Endothelial cell of umbilical vein (primary cell): Measurements from ENCODE around the gene APLP2. TPM values are rescaled to one million over a fixed set of nuclear protein-coding genes. Genes with fewer than 3 reads are reported as not detected.

Source experiments
- BruUV-seq: library from RNA; stranded (reverse); fragments of 400-500 nt; replicated peaks from 2 replicates; lab custom pipeline; 2021; lab: Mats Ljungman, UMichigan
- CTCF ChIA-PET: fragments of 300-600, 350-600 bp; sonication (Branson Sonifier 250); formaldehyde crosslinking; loops from one replicate; lab custom pipeline; 2021; ENCODE audit warnings: antibody characterized with exemption, inconsistent platforms; lab: Charles Lee
- POLR2A ChIA-PET: fragments of 300-600, 350-600 bp; sonication (Branson Sonifier 250); formaldehyde crosslinking; loops from one replicate; lab custom pipeline; 2021; ENCODE audit warnings: antibody characterized with exemption, inconsistent platforms; lab: Charles Lee
- DNase-seq: peaks from one replicate; pipeline ENCODE4 v3.0.0-alpha.2; 2011; ENCODE audit warnings: low read depth, low spot score
- FAIRE-seq: peaks from 2 replicates; lab custom pipeline; 2011; peaks lifted over from hg19 to GRCh38; lab: Jason Lieb, UNC
- H2AFZ ChIP-seq: 2 replicates; pipeline ENCODE4 v1.6.0; 2012; ENCODE audit warnings: low read depth, low read length, control low read depth, inconsistent platforms
- H3K27ac ChIP-seq: 2 replicates; pipeline ENCODE4 v1.5.1; 2011; ENCODE audit warnings: low read depth, mild to moderate bottlenecking, control low read depth, low read length, moderate library complexity; ENCODE audit not compliant: insufficient read depth
- H3K27me3 ChIP-seq, 2 experiments: 2 replicates each; pipeline versions ENCODE4 v1.6.0 to v1.6.1; 2011; ENCODE audit warnings: low read length in 2 of 2, mixed read lengths in 1 of 2; ENCODE audit not compliant: control insufficient read depth in 2 of 2, insufficient read depth in 2 of 2
- H3K36me3 ChIP-seq, 2 experiments: 2 replicates in 1 of 2; 3 replicates in 1 of 2; pipeline ENCODE4 v1.5.1; 2011; ENCODE audit warnings: low read length in 2 of 2, mild to moderate bottlenecking in 1 of 2, moderate library complexity in 1 of 2; ENCODE audit not compliant: control insufficient read depth in 2 of 2, insufficient read depth in 2 of 2; ENCODE audit errors: extremely low read depth in 1 of 2
- H3K4me1 ChIP-seq: 3 replicates; pipeline ENCODE4 v1.5.1; 2011; ENCODE audit warnings: mild to moderate bottlenecking, low read length; ENCODE audit not compliant: control insufficient read depth, insufficient read depth; ENCODE audit errors: extremely low read depth
- H3K4me2 ChIP-seq: 2 replicates; pipeline ENCODE4 v1.6.1; 2011; ENCODE audit warnings: low read length, control low read depth, mixed read lengths; ENCODE audit not compliant: insufficient read depth
- H3K4me3 ChIP-seq, 3 experiments: fragments of 200-600 bp in 1 of 3; sonication (generic), shearing (Covaris generic) in 1 of 3; replicated peaks in 1 of 3; 2 replicates each; pipeline ENCODE4 v1.5.1; 2011 to 2016; ENCODE audit warnings: control low read depth in 3 of 3, low read length in 3 of 3, mild to moderate bottlenecking in 2 of 3, inconsistent platforms in 1 of 3, low read depth in 1 of 3, moderate library complexity in 1 of 3; ENCODE audit not compliant: insufficient read depth in 1 of 3
- H3K79me2 ChIP-seq: 2 replicates; pipeline ENCODE4 v1.6.0; 2012; ENCODE audit warnings: low read length, inconsistent platforms; ENCODE audit not compliant: control insufficient read depth, insufficient read depth
- H3K9ac ChIP-seq: replicated peaks from 2 replicates; pipeline ENCODE3; 2011; ENCODE audit warnings: low read length, control low read depth; ENCODE audit not compliant: insufficient read depth; ENCODE audit errors: extremely low read depth
- H3K9me1 ChIP-seq: replicated peaks from 3 replicates; pipeline ENCODE4 v1.6.0; 2011; ENCODE audit warnings: mild to moderate bottlenecking, low read length; ENCODE audit not compliant: control insufficient read depth, insufficient read depth; ENCODE audit errors: extremely low read depth
- H3K9me3 ChIP-seq: replicated peaks from 2 replicates; pipeline ENCODE4 v1.5.1; 2012; ENCODE audit warnings: low read length, inconsistent platforms; ENCODE audit not compliant: control insufficient read depth, insufficient read depth
- H4K20me1 ChIP-seq: replicated peaks from 2 replicates; pipeline ENCODE3; 2011; ENCODE audit warnings: mild to moderate bottlenecking, low read length; ENCODE audit not compliant: control insufficient read depth, insufficient read depth; ENCODE audit errors: extremely low read depth
- EZH2 ChIP-seq: IDR thresholded peaks from 2 replicates; pipeline ENCODE4 v1.6.1; 2012; ENCODE audit warnings: borderline replicate concordance, low read depth, mild to moderate bottlenecking, moderate library complexity, low read length, inconsistent platforms; ENCODE audit not compliant: severe bottlenecking
- FOS ChIP-seq: IDR thresholded peaks from 2 replicates; pipeline ENCODE4 v1.6.1; 2011; ENCODE audit warnings: mild to moderate bottlenecking, low read length, moderate library complexity, borderline replicate concordance; ENCODE audit not compliant: insufficient read depth
- GATA2 ChIP-seq: IDR thresholded peaks from 2 replicates; pipeline ENCODE4 v1.7.0; 2011; ENCODE audit warnings: low read depth, mild to moderate bottlenecking, moderate library complexity, mixed read lengths, low read length; ENCODE audit not compliant: insufficient read length, insufficient read depth
- JUN ChIP-seq: IDR thresholded peaks from 2 replicates; pipeline ENCODE4 v1.6.1; 2011; ENCODE audit warnings: borderline replicate concordance, low read depth; ENCODE audit not compliant: insufficient read length, insufficient read depth
- MYC ChIP-seq: IDR thresholded peaks from one replicate; pipeline ENCODE4 v1.6.1; 2011; ENCODE audit warnings: mild to moderate bottlenecking, low read depth, low read length
- POLR2A ChIP-seq: IDR thresholded peaks from 2 replicates; pipeline ENCODE4 v1.6.1; 2012; ENCODE audit warnings: low read depth, mild to moderate bottlenecking, control low read depth, low read length
- POLR2AphosphoS5 ChIP-seq: IDR thresholded peaks from 2 replicates; pipeline ENCODE4 v1.6.1; 2012; ENCODE audit warnings: low read depth, mild to moderate bottlenecking, control low read depth, low read length, moderate library complexity; ENCODE audit not compliant: insufficient read depth
- dilution Hi-C: fragments of 300-500 bp; cut with MboI; formaldehyde crosslinking; loops from one replicate; pipeline ENCODE4 v1.15.0; 2019; ENCODE audit warnings: low sequenced_read_pairs; ENCODE audit not compliant: extremely low pct_ligation_motif_present
- intact Hi-C: fragments of 100-400 bp; cut with micrococcal nuclease; formaldehyde crosslinking; loops from one replicate; pipeline ENCODE4 v1.10.0; 2022
- polyA plus RNA-seq, 4 experiments: library from polyadenylated mRNA; depleted of rRNA in 3 of 4; stranded (reverse) in 3 of 4; unstranded in 1 of 4; fragments of >200 nt; gene quantifications; 2 replicates each; pipeline versions ENCODE4 v1.2.1 to v1.2.3, GENCODE V29; 2011 to 2012; ENCODE audit warnings: missing spikeins in 1 of 4
- total RNA-seq: library from RNA; stranded (reverse); gene quantifications from 2 replicates; pipeline ENCODE4 v1.2.3, GENCODE V29; 2021
- TF ChIP-seq, protein P1 (sequence below), 2 donors: IDR thresholded peaks; 1 replicate in 1 of 2; 2 replicates in 1 of 2; pipeline ENCODE4 v1.5.1; 2011; ENCODE audit warnings: low read length in 2 of 2, mild to moderate bottlenecking in 2 of 2, moderate library complexity in 2 of 2, control low read depth in 1 of 2, inconsistent platforms in 1 of 2, low read depth in 1 of 2; ENCODE audit not compliant: insufficient read depth in 1 of 2; ENCODE audit errors: extremely low read depth in 1 of 2
- TF ChIP-seq, protein P2 (sequence below): IDR thresholded peaks from 2 replicates; pipeline ENCODE4 v1.6.1; 2011; ENCODE audit not compliant: insufficient read depth, insufficient read length

APLP2 gene
- total and polyA plus RNA-seq, 2 donors (not counting 3 experiments of a cell fraction or from before 2014, with no cell fraction given): 493 to 543 TPM

DNA sequence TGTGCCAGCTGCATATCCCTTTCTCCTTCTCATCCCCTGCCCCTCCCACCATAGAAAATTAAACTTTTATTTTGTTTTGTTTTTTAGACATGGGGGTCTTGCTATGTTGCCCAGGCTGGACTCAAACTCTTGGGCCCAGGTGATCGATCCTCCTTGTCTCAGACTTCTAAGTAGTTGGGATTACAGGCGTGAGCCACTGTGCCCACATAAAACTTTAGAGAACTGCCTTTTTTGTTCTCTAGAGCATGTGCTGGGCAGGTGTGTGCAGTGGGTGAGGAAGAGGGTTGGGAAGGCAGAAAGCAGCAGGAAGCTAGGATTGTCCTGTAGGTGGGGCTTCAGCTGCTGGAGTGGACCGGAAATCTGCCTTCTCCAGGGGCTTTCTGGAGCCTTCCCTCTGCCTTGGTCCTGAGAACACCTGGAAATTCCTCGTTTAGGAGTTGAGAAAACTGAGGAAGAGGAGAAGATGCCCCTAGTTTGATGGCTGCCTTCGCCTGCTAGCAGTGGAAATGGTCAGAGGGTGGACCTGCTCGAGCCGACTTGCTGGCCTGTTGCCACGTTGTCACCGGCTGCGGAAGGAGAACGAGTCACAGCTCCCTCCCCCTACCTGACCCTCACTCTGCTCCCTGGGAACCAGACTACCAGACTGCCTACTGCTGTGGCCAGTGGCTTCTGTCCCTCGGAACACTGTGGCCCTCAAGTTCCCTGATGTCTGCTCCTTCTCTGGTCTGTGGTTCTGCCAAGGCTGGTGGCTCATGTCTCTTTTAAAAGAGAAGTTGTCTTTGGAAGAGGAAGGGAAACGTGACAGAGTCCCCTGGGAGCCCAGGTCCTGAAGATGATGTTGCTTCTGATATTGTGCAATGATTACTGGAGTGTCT, 93.9 kb downstream of the APLP2 start:
- DNase-seq: no peak
- Histone ChIP-seq H3K36me3 (no peaks in the 10 kb centered on the region), H3K9me3 (no peaks in the 10 kb centered on the region), H3K79me2 (no peaks in the 10 kb centered on the region), H3K27me3 (peaks cover 35% of the 10 kb centered on the region in 2 experiments), H2AFZ (peak overlapping the region; percentile 2), H4K20me1 (no peaks in the 10 kb centered on the region), H3K4me2 (no peak overlapping the region), H3K4me1 (no peaks in the 10 kb centered on the region), H3K27ac (no peak overlapping the region), H3K4me3 (no peak overlapping the region), H3K9me1 (no peaks in the 10 kb centered on the region), H3K9ac (no peak overlapping the region)
- peak; percentile 44 for FAIRE-seq
- TF ChIP-seq MYC (no peak), EZH2 (no peak), FOS (no peak), GATA2 (no peak), POLR2AphosphoS5 (no peak), JUN (no peak), POLR2A (no peak)
- TF ChIP-seq, protein P1, sequence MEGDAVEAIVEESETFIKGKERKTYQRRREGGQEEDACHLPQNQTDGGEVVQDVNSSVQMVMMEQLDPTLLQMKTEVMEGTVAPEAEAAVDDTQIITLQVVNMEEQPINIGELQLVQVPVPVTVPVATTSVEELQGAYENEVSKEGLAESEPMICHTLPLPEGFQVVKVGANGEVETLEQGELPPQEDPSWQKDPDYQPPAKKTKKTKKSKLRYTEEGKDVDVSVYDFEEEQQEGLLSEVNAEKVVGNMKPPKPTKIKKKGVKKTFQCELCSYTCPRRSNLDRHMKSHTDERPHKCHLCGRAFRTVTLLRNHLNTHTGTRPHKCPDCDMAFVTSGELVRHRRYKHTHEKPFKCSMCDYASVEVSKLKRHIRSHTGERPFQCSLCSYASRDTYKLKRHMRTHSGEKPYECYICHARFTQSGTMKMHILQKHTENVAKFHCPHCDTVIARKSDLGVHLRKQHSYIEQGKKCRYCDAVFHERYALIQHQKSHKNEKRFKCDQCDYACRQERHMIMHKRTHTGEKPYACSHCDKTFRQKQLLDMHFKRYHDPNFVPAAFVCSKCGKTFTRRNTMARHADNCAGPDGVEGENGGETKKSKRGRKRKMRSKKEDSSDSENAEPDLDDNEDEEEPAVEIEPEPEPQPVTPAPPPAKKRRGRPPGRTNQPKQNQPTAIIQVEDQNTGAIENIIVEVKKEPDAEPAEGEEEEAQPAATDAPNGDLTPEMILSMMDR (IDR thresholded peaks at IDR 0.05; ENCODE audit: extremely low read depth in 1 of 2, insufficient read depth in 1 of 2, low read depth in 1 of 2, low read length in 2 of 2): no peak
- TF ChIP-seq, protein P2, sequence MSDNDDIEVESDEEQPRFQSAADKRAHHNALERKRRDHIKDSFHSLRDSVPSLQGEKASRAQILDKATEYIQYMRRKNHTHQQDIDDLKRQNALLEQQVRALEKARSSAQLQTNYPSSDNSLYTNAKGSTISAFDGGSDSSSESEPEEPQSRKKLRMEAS: no peak
- ChIA-PET CTCF (no interaction called here), POLR2A (no interaction called here)
- intact Hi-C loops: no loop called here
- BruUV-seq: no TSS peak
- dilution Hi-C loops: no loop called here
